HepG2 (cell line): ENCODE measurements around the gene ANKRD31. TPM values are rescaled to one million over a fixed set of nuclear protein-coding genes. Genes with fewer than 3 reads are reported as not detected.

Experiments
- ATAC-seq: fragments of 200-7000 bp; cut with Tn5 transposase; 3 replicates; pipeline ENCODE4 v1.9.1; 2020; ENCODE audit warnings: mild to moderate bottlenecking, moderate library complexity
- BruUV-seq: library from RNA; stranded (reverse); fragments of 400-500 nt; replicated peaks from 2 replicates; lab custom pipeline; 2021; lab: Mats Ljungman, UMichigan
- CTCF ChIA-PET: fragments of 300-600 bp; formaldehyde crosslinking; extraction: SDS; loops from one replicate; lab custom pipeline; 2021; ENCODE audit warnings: low total read pairs, inconsistent platforms, low intra/inter-chr PET ratio; lab: Yijun Ruan, JAX
- POLR2A ChIA-PET: fragments of 350-600 bp; sonication (Branson Sonifier 250); formaldehyde crosslinking; loops from one replicate; lab custom pipeline; 2020; ENCODE audit warnings: antibody characterized with exemption, inconsistent platforms; lab: Yijun Ruan, JAX
- DNase-seq: peaks from one replicate; pipeline ENCODE4 v3.0.0-alpha.2; 2015; ENCODE audit warnings: low spot score
- FAIRE-seq: peaks from 3 replicates; lab custom pipeline; 2011; peaks lifted over from hg19 to GRCh38; lab: Jason Lieb, UNC
- H2AFZ ChIP-seq: one replicate; pipeline ENCODE4 v1.6.1; 2011; ENCODE audit warnings: low read length, inconsistent platforms
- H3K27ac ChIP-seq: fragments of 300-600 bp; 3 replicates; pipeline ENCODE4 v1.8.0; 2011; ENCODE audit warnings: mixed run types, mild to moderate bottlenecking, mixed read lengths, low read length, inconsistent platforms; ENCODE audit not compliant: insufficient read depth; ENCODE audit errors: extremely low read length
- H3K27me3 ChIP-seq, 2 experiments: fragments of 200-600 bp in 1 of 2; 2 replicates in 1 of 2; 3 replicates in 1 of 2; pipeline versions ENCODE4 v1.6.0 to v1.8.0; 2011; ENCODE audit warnings: low read length in 2 of 2, mild to moderate bottlenecking in 2 of 2, moderate library complexity in 2 of 2, inconsistent platforms in 1 of 2; ENCODE audit not compliant: insufficient read depth in 2 of 2, control insufficient read depth in 1 of 2
- H3K36me3 ChIP-seq, 2 experiments: fragments of 200-600 bp in 1 of 2; replicated peaks in 1 of 2; 2 replicates in 1 of 2; 3 replicates in 1 of 2; pipeline versions ENCODE4 v1.5.1 to v1.8.0; 2011; ENCODE audit warnings: low read length in 2 of 2, inconsistent platforms in 1 of 2; ENCODE audit not compliant: insufficient read depth in 2 of 2, control insufficient read depth in 1 of 2
- H3K4me1 ChIP-seq: 2 replicates; pipeline ENCODE4 v1.5.1; 2012; ENCODE audit warnings: low read length, inconsistent platforms; ENCODE audit not compliant: insufficient read depth
- H3K4me2 ChIP-seq: 2 replicates; pipeline ENCODE4 v1.6.0; 2011; ENCODE audit warnings: low read depth, low read length, inconsistent platforms
- H3K4me3 ChIP-seq, 3 experiments: fragments of 200-600 bp in 1 of 3; sonication (generic), shearing (Covaris generic) in 1 of 3; replicated peaks in 1 of 3; 2 replicates each; pipeline ENCODE4 v1.5.1; 2011 to 2016; ENCODE audit warnings: low read length in 3 of 3, inconsistent platforms in 2 of 3, low read depth in 2 of 3, mild to moderate bottlenecking in 2 of 3, control low read depth in 1 of 3, mixed read lengths in 1 of 3; ENCODE audit not compliant: insufficient read depth in 1 of 3
- H3K79me2 ChIP-seq: one replicate; pipeline ENCODE4 v1.6.1; 2011; ENCODE audit warnings: low read length, inconsistent platforms; ENCODE audit not compliant: insufficient read depth
- H3K9ac ChIP-seq: 2 replicates; pipeline ENCODE4 v1.6.0; 2011; ENCODE audit warnings: mild to moderate bottlenecking, low read depth, low read length, inconsistent platforms; ENCODE audit not compliant: insufficient read depth
- H3K9me3 ChIP-seq: 2 replicates; pipeline ENCODE4 v1.5.1; 2012; ENCODE audit warnings: mild to moderate bottlenecking, low read length
- H4K20me1 ChIP-seq: 2 replicates; pipeline ENCODE4 v1.6.0; 2011; ENCODE audit warnings: inconsistent platforms, mild to moderate bottlenecking, low read length, moderate library complexity; ENCODE audit not compliant: insufficient read depth
- ATF7-NPFF ChIP-seq: sonication (generic); formaldehyde crosslinking; IDR thresholded peaks from 2 replicates; pipeline ENCODE4 v1.8.1; 2023; ENCODE audit warnings: mild to moderate bottlenecking, low read depth, missing genetic modification reagents, moderate library complexity
- CAMTA2 ChIP-seq: sonication (generic); formaldehyde crosslinking; IDR thresholded peaks from 2 replicates; pipeline ENCODE4 v1.4.0; 2020; ENCODE audit warnings: mild to moderate bottlenecking, missing genetic modification reagents, borderline replicate concordance
- DDIT3 ChIP-seq: sonication (generic); formaldehyde crosslinking; IDR thresholded peaks from 2 replicates; pipeline ENCODE4 v1.4.0; 2020; ENCODE audit warnings: mild to moderate bottlenecking, missing genetic modification reagents
- E2F1 ChIP-seq: sonication (generic); formaldehyde crosslinking; IDR thresholded peaks from 2 replicates; pipeline ENCODE4 v1.5.0; 2020; ENCODE audit warnings: missing genetic modification reagents
- ISX ChIP-seq: sonication (generic); formaldehyde crosslinking; conservative IDR thresholded peaks from 2 replicates; pipeline ENCODE4 v1.5.0; 2020; ENCODE audit warnings: missing genetic modification reagents
- MAFG ChIP-seq: sonication (generic); formaldehyde crosslinking; IDR thresholded peaks from 2 replicates; pipeline ENCODE4 v1.5.1; 2020; ENCODE audit warnings: mild to moderate bottlenecking, missing genetic modification reagents
- NBN ChIP-seq: fragments of 450-650 bp; conservative IDR thresholded peaks from 2 replicates; pipeline ENCODE4 v1.6.1; 2017
- ONECUT2 ChIP-seq: sonication (generic); formaldehyde crosslinking; IDR thresholded peaks from 2 replicates; pipeline ENCODE4 v1.4.0; 2020; ENCODE audit warnings: missing genetic modification reagents
- PPARG ChIP-seq: conservative IDR thresholded peaks from 2 replicates; pipeline ENCODE4 v1.6.1; 2016; ENCODE audit warnings: missing biosample characterization, missing genetic modification reagents
- PTBP1 ChIP-seq: fragments of 200-400 bp; formaldehyde crosslinking; IDR thresholded peaks from 2 replicates; pipeline ENCODE4 v1.6.1; 2018; ENCODE audit warnings: low read length, low read depth; ENCODE audit not compliant: poor library complexity, severe bottlenecking
- RAD51 ChIP-seq: fragments of 450-650 bp; IDR thresholded peaks from 2 replicates; pipeline ENCODE4 v1.6.1; 2016; ENCODE audit warnings: borderline replicate concordance
- SMYD3 ChIP-seq: sonication (generic); formaldehyde crosslinking; IDR thresholded peaks from 2 replicates; pipeline ENCODE4 v1.8.1; 2023; ENCODE audit warnings: mild to moderate bottlenecking, missing genetic modification reagents
- THAP11 ChIP-seq: IDR thresholded peaks from 2 replicates; pipeline ENCODE4 v1.6.1; 2016; ENCODE audit warnings: missing biosample characterization, missing genetic modification reagents
- TP53 ChIP-seq: sonication (generic); formaldehyde crosslinking; conservative IDR thresholded peaks from 2 replicates; pipeline ENCODE4 v1.4.0; 2020; ENCODE audit warnings: missing genetic modification reagents
- ZNF30 ChIP-seq: sonication (generic); formaldehyde crosslinking; IDR thresholded peaks from 2 replicates; pipeline ENCODE4 v1.5.0; 2020; ENCODE audit warnings: mild to moderate bottlenecking, missing genetic modification reagents
- ZNF510 ChIP-seq: sonication (generic); formaldehyde crosslinking; IDR thresholded peaks from 2 replicates; pipeline ENCODE4 v1.4.0; 2020; ENCODE audit warnings: low read depth, mild to moderate bottlenecking, missing genetic modification reagents
- ZNF547 ChIP-seq: sonication (generic); formaldehyde crosslinking; IDR thresholded peaks from 2 replicates; pipeline ENCODE4 v1.5.1; 2020; ENCODE audit warnings: mild to moderate bottlenecking, missing genetic modification reagents
- ZNF766 ChIP-seq: sonication (generic); formaldehyde crosslinking; IDR thresholded peaks from 2 replicates; pipeline ENCODE4 v1.5.0; 2020; ENCODE audit warnings: missing genetic modification reagents, borderline replicate concordance
- ZNF780A ChIP-seq: sonication (generic); formaldehyde crosslinking; IDR thresholded peaks from 2 replicates; pipeline ENCODE4 v1.8.0; 2022; ENCODE audit warnings: mild to moderate bottlenecking, missing genetic modification reagents, moderate library complexity
- ZNF788 ChIP-seq: sonication (generic); formaldehyde crosslinking; IDR thresholded peaks from 2 replicates; pipeline ENCODE4 v1.5.0; 2020; ENCODE audit warnings: mild to moderate bottlenecking, missing genetic modification reagents, borderline replicate concordance
- WGBS: methylation state at CpG from one replicate; pipeline ENCODE4 v1.1.6; 2017; ENCODE audit warnings: low lambda C conversion rate; 5-methylcytosine and 5-hydroxymethylcytosine counted together
- in situ Hi-C: cut with HindIII; loops from 2 replicates; pipeline ENCODE4 v1.10.0; 2017; ENCODE audit warnings: low pct_unique_long_range_greater_than_20kb; ENCODE audit not compliant: extremely low pct_ligation_motif_present
- intact Hi-C: fragments of 100-400 bp; cut with micrococcal nuclease; formaldehyde crosslinking; loops from one replicate; pipeline ENCODE4 v1.10.0; 2022; ENCODE audit not compliant: unreplicated experiment
- polyA plus RNA-seq, 8 experiments: library from polyadenylated mRNA; depleted of rRNA in 3 of 8; stranded (reverse) in 7 of 8; unstranded in 1 of 8; fragments of >200 nt; fragmentation: Illumina TruSeq in 4 of 8; extraction: Trizol in 4 of 8; gene quantifications; 2 replicates each; pipeline versions ENCODE4 v1.2.1 to v1.2.3, GENCODE V29; 2011 to 2016; ENCODE audit warnings: low read depth in 4 of 8, missing spikeins in 1 of 8, mixed read lengths in 1 of 8; ENCODE audit not compliant: insufficient read depth in 1 of 8
- total RNA-seq, 5 experiments: library from RNA; depleted of rRNA; stranded (reverse); fragments of >200 nt; fragmentation: Illumina TruSeq; extraction: Trizol; gene quantifications; 2 replicates each; pipeline ENCODE4 v1.2.3, GENCODE V29; 2016; ENCODE audit warnings: low read depth in 1 of 5

The ANKRD31 gene
- total and polyA plus RNA-seq, 2 of the 13 experiments (the other 11 are each of a cell fraction or from before 2014, with no cell fraction given): 0.01 to 0.09 TPM

GRCh38 chr5:75067434-75067833 is 169.2 kb downstream of the ANKRD31 start:
- H3K36me3 ChIP-seq: no peaks in the 10 kb centered on the region
- H3K4me2 ChIP-seq: no peak overlapping the region
- no peaks in the 10 kb centered on the region; a peak in 1 of 5 replicates for H3K27me3 ChIP-seq
- intact Hi-C loops: no loop called here
- ATAC-seq (no peak), FAIRE-seq (no peak), DNase-seq (no peak)
- BruUV-seq: no TSS peak
- H3K4me3 ChIP-seq: no peak overlapping the region
- H2AFZ ChIP-seq: no peak overlapping the region
- H3K79me2 ChIP-seq: no peaks in the 10 kb centered on the region
- CTCF ChIA-PET: no interaction called here
- H3K9ac ChIP-seq: no peak overlapping the region
- H3K27ac ChIP-seq: no peak overlapping the region
- 49% methylated on average over 3 of the region's 3 CpGs for WGBS
- no peaks in the 10 kb centered on the region for H3K4me1 ChIP-seq
- no peaks in the 10 kb centered on the region for H3K9me3 ChIP-seq
- no peaks in the 10 kb centered on the region for H4K20me1 ChIP-seq
- in situ Hi-C loops: no loop called here
- POLR2A ChIA-PET: no interaction called here
- TF ChIP-seq ZNF788 (CRISPR knock-in tag) (no peak), ZNF30 (no peak), RAD51 (peak; percentile 59; the same call in 1 of the 2 replicates)
- TF ChIP-seq, all 625 proteins: peak for 1

GRCh38 chr5:75062925-75063531 is 173.7 kb downstream of the ANKRD31 start:
- H3K27ac ChIP-seq: no peak overlapping the region
- H4K20me1 ChIP-seq: no peaks in the 10 kb centered on the region
- POLR2A ChIA-PET: no interaction called here
- H2AFZ ChIP-seq: no peak overlapping the region
- no peak for FAIRE-seq
- in situ Hi-C loops (no loop called here), intact Hi-C loops (no loop called here)
- H3K27me3 ChIP-seq: no peaks in the 10 kb centered on the region; a peak in 2 of 5 replicates
- H3K4me2 ChIP-seq: no peak overlapping the region
- H3K4me1 ChIP-seq: no peaks in the 10 kb centered on the region
- no peaks in the 10 kb centered on the region for H3K9me3 ChIP-seq
- H3K36me3 ChIP-seq: no peaks in the 10 kb centered on the region
- WGBS: 49% methylated on average over 2 of the region's 2 CpGs
- H3K4me3 ChIP-seq: no peak overlapping the region
- H3K9ac ChIP-seq: no peak overlapping the region
- BruUV-seq: no TSS peak
- DNase-seq: no peak
- no peak for ATAC-seq
- CTCF ChIA-PET: no interaction called here
- H3K79me2 ChIP-seq: no peaks in the 10 kb centered on the region
- no peak for TF ChIP-seq TP53 (CRISPR knock-in tag)
- no peak for TF ChIP-seq PPARG (CRISPR knock-in tag)
- no peak for TF ChIP-seq NBN
- no peak for TF ChIP-seq ATF7-NPFF (CRISPR knock-in tag)
- no peak for TF ChIP-seq ZNF547 (CRISPR knock-in tag)
- TF ChIP-seq ZNF780A (CRISPR knock-in tag): no peak
- TF ChIP-seq ONECUT2: no peak
- TF ChIP-seq ZNF510 (CRISPR knock-in tag): no peak
- TF ChIP-seq DDIT3 (CRISPR knock-in tag): no peak
- no peak for TF ChIP-seq MAFG (CRISPR knock-in tag)
- no peak for TF ChIP-seq CAMTA2 (CRISPR knock-in tag)
- no peak for TF ChIP-seq ISX (CRISPR knock-in tag)
- TF ChIP-seq ZNF766 (CRISPR knock-in tag): no peak
- no peak for TF ChIP-seq RAD51
- no peak for TF ChIP-seq E2F1 (CRISPR knock-in tag)
- TF ChIP-seq SMYD3 (CRISPR knock-in tag): no peak
- no peak for TF ChIP-seq PTBP1
- TF ChIP-seq THAP11 (CRISPR knock-in tag): no peak
